ENCODE results near the gene DSE. TPM values are rescaled to one million over a fixed set of nuclear protein-coding genes. Genes with fewer than 3 reads are reported as not detected.
A peak's percentile ranks its signal among the peaks of the same experiment; 100 is the strongest.
"Not testable (repeated sequence)": the region's sequence is repeated elsewhere in the genome, so short reads cannot be mapped to it uniquely, and the experiment has no call there.

The DSE gene
- total RNA-seq (10 to 100 TPM; 38.4 to 59.1 TPM), polyA plus RNA-seq (ENCODE audit: insufficient read length in 2 of 2) (10 to 100 TPM; 15.4 to 15.6 TPM)
- long read RNA-seq, donor 1, full-length matches to known transcripts, result 2 of 10 reads
- long read RNA-seq, donor 1, partial matches to known transcripts, result 8 of 10 reads
- long read RNA-seq, donor 1, other reads (novel, unspliced or antisense), result 0 of 10 reads
- long read RNA-seq, donor 2, full-length matches to known transcripts, result 1 of 1 reads
- long read RNA-seq, donor 2, partial matches to known transcripts, result 0 of 1 reads
- long read RNA-seq, donor 2, other reads (novel, unspliced or antisense), result 0 of 1 reads
- long read RNA-seq, donor 3, full-length matches to known transcripts, result 1 of 9 reads
- long read RNA-seq, donor 3, partial matches to known transcripts, result 8 of 9 reads
- long read RNA-seq, donor 3, other reads (novel, unspliced or antisense), result 0 of 9 reads
- long read RNA-seq, donor 4, full-length matches to known transcripts, result 4 of 9 reads
- long read RNA-seq, donor 4, partial matches to known transcripts, result 5 of 9 reads
- long read RNA-seq, donor 4, other reads (novel, unspliced or antisense), result 0 of 9 reads

DNA sequence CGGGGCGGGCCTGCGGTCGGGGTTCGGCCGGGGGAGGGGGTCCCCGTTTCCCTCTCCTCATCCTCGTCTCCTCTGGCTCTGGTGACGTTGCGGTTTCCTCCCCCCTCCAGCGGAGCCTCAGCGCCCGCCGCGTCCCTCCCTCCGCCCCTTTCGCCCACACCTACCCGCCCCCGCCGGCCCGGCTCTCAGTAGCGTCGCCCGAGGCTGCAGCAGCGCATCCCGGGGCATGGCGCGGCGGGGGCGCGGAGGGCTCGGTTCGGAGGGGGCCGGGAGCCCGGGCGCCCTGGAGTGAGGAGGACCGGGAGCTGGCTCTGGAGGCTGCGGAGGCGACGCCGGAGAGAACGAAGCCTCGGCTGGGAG is at the start of gene DSE:
Gene DSE, plus strand, starts transcription at position 188 of the 360 bp plus-strand sequence. CDS start 28,304 bp downstream, outside the sequence.
- no peaks in the 10 kb centered on the region for H3K36me3 ChIP-seq (ENCODE audit: control insufficient read depth, insufficient read depth, low read length)
- WGBS (ENCODE audit: insufficient coverage), result 0% methylated on average over 43 of the region's 43 CpGs
- H3K9me3 ChIP-seq (ENCODE audit: control insufficient read depth, insufficient read depth, low read length), result no peaks in the 10 kb centered on the region
- DNase-seq (ENCODE audit: low read depth in 4 of 6, low spot score in 6 of 6), result peak in 5 of 6 donors; percentile 43 to 88 (median 65)
- H3K27ac ChIP-seq (ENCODE audit: low read depth, low read length), result peak within 1 kb of the TSS; percentile 94
- peak within 1 kb of the TSS; percentile 75 for H3K4me3 ChIP-seq (ENCODE audit: low read depth, low read length)
- no peaks in the 10 kb centered on the region for H3K27me3 ChIP-seq (ENCODE audit: control insufficient read depth, insufficient read depth, low read length)
- H3K4me1 ChIP-seq (ENCODE audit: control insufficient read depth, insufficient read depth, low read length), result peaks cover 15% of the 10 kb centered on the region

GRCh38 chr6:116321933-116322332 is 48.8 kb upstream of the DSE start:
- H3K4me3 ChIP-seq (ENCODE audit: low read depth, low read length); H3K27me3 ChIP-seq (ENCODE audit: control insufficient read depth, insufficient read depth, low read length); DNase-seq (ENCODE audit: low read depth in 4 of 6, low spot score in 6 of 6); H3K4me1 ChIP-seq (ENCODE audit: control insufficient read depth, insufficient read depth, low read length); H3K27ac ChIP-seq (ENCODE audit: low read depth, low read length); H3K9me3 ChIP-seq (ENCODE audit: control insufficient read depth, insufficient read depth, low read length); H3K36me3 ChIP-seq (ENCODE audit: control insufficient read depth, insufficient read depth, low read length): not testable (repeated sequence)
- WGBS (ENCODE audit: insufficient coverage), result 80% methylated on average over 1 of the region's 13 CpGs

DNA sequence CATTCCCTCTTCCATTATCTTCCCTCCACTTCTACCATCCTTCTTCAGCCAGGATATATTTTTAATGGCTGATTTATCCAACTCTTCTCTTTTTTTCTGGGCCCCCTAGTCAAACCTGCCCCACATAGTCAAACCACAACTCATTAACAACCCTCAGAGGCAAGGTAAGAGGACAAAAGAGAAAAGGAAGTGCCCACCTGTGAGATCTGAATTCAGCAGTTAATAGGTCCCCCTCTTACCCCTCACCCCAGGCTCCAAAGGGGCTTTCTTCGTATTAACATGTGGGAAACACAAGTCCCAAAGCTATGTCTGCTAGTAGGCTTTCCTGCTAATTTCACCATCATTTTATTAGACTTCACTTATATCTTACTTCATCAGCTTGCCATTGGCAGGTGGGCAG is 46.9 kb upstream of the DSE start:
- no peak for DNase-seq (ENCODE audit: low read depth in 4 of 6, low spot score in 6 of 6)
- Histone ChIP-seq H3K4me3 (ENCODE audit: low read depth, low read length) (no peak overlapping the region), H3K27me3 (ENCODE audit: control insufficient read depth, insufficient read depth, low read length) (no peaks in the 10 kb centered on the region), H3K4me1 (ENCODE audit: control insufficient read depth, insufficient read depth, low read length) (peaks cover 2% of the 10 kb centered on the region), H3K27ac (ENCODE audit: low read depth, low read length) (no peak overlapping the region), H3K36me3 (ENCODE audit: control insufficient read depth, insufficient read depth, low read length) (no peaks in the 10 kb centered on the region), H3K9me3 (ENCODE audit: control insufficient read depth, insufficient read depth, low read length) (no peaks in the 10 kb centered on the region)
- 60% methylated on average over 1 of the region's 1 CpG for WGBS (ENCODE audit: insufficient coverage)

- not testable (repeated sequence) for H3K4me3 ChIP-seq (ENCODE audit: low read depth, low read length); DNase-seq (ENCODE audit: low read depth in 4 of 6, low spot score in 6 of 6); H3K27ac ChIP-seq (ENCODE audit: low read depth, low read length); H3K27me3 ChIP-seq (ENCODE audit: control insufficient read depth, insufficient read depth, low read length); H3K9me3 ChIP-seq (ENCODE audit: control insufficient read depth, insufficient read depth, low read length); H3K36me3 ChIP-seq (ENCODE audit: control insufficient read depth, insufficient read depth, low read length); H3K4me1 ChIP-seq (ENCODE audit: control insufficient read depth, insufficient read depth, low read length)
- WGBS (ENCODE audit: insufficient coverage), result 80% methylated on average over 1 of the region's 11 CpGs
These were observed 45.1 kb upstream of the DSE start for GRCh38 chr6:116325634-116326132.

DNA sequence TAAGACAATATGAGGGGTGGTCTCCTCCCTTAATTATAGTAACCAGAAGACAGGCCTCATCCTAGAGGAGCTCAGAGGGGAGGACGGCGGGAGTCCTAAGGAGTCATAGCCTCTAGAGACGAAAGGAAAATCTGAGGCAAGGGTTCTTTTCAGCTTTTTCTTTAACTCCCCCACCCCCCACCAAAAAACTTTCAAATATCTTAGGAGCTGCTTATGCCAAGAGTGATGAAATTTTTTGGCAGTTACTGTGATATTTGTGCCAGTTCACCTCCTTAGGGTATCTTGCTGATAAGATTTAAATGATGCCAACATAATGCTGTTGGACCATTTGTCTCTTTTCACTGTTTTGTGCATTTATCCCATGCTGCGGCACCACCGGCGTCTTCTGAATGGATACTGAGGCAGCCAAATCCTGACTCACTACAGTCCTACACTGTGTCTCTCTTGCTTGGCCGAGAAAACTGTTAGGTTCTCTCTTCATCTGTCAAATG is 44.5 kb upstream of the DSE start:
- DNase-seq (ENCODE audit: low read depth in 4 of 6, low spot score in 6 of 6), result no peak
- Histone ChIP-seq H3K4me1 (ENCODE audit: control insufficient read depth, insufficient read depth, low read length) (peaks cover 2% of the 10 kb centered on the region), H3K27ac (ENCODE audit: low read depth, low read length) (peak overlapping the region; percentile 76), H3K27me3 (ENCODE audit: control insufficient read depth, insufficient read depth, low read length) (no peaks in the 10 kb centered on the region), H3K4me3 (ENCODE audit: low read depth, low read length) (no peak overlapping the region), H3K36me3 (ENCODE audit: control insufficient read depth, insufficient read depth, low read length) (no peaks in the 10 kb centered on the region), H3K9me3 (ENCODE audit: control insufficient read depth, insufficient read depth, low read length) (no peaks in the 10 kb centered on the region)
- WGBS (ENCODE audit: insufficient coverage), result 27% methylated on average over 3 of the region's 7 CpGs

- no peaks in the 10 kb centered on the region for H3K9me3 ChIP-seq (ENCODE audit: control insufficient read depth, insufficient read depth, low read length)
- H3K36me3 ChIP-seq (ENCODE audit: control insufficient read depth, insufficient read depth, low read length), result no peaks in the 10 kb centered on the region
- DNase-seq (ENCODE audit: low read depth in 4 of 6, low spot score in 6 of 6), result peak in 2 of 6 donors; percentile 16 to 23
- no peak overlapping the region for H3K4me3 ChIP-seq (ENCODE audit: low read depth, low read length)
- no CpG with 5 or more reads among the region's 4 CpGs for WGBS (ENCODE audit: insufficient coverage)
- H3K27me3 ChIP-seq (ENCODE audit: control insufficient read depth, insufficient read depth, low read length), result no peaks in the 10 kb centered on the region
- peak overlapping the region; percentile 76 for H3K27ac ChIP-seq (ENCODE audit: low read depth, low read length)
- H3K4me1 ChIP-seq (ENCODE audit: control insufficient read depth, insufficient read depth, low read length), result peaks cover 2% of the 10 kb centered on the region
These were observed 43.8 kb upstream of the DSE start for GRCh38 chr6:116326996-116327395.

DNA sequence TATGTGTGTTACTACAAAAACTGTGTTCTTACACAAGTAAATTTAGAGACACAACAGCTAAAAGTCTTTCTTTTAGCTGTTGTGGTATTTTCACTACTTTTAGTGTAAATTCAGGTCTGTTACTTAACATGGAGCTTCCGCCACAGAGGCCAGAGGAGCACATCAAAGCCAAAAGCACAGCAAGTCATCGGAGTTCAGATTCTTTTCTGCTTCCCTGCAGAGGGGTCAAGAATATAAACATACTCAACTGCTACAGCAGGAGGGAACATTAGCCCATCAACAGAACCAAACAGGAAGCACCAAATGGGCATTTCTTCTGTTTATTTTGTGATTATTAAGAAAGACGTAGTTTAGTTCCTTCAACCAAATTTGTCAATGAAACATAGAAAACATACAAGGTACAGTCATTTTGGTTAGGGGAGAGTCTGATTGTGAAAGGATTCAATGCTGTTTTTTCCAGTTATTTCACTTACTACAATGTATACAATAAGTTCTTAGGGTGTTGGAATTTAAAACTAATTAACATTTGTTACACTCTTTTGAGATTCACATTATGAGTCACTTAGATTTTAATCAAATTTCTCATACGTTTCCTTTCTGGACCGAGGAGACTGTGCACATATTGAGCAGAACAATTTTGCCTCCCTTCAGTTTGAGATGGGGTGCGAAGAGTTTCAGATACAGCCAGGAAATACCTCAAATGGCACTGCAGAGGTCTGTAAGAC is 42.8 kb upstream of the DSE start:
- Histone ChIP-seq H3K36me3 (ENCODE audit: control insufficient read depth, insufficient read depth, low read length) (no peaks in the 10 kb centered on the region), H3K4me1 (ENCODE audit: control insufficient read depth, insufficient read depth, low read length) (peaks cover 2% of the 10 kb centered on the region), H3K9me3 (ENCODE audit: control insufficient read depth, insufficient read depth, low read length) (no peaks in the 10 kb centered on the region), H3K27ac (ENCODE audit: low read depth, low read length) (peak overlapping the region; percentile 76), H3K27me3 (ENCODE audit: control insufficient read depth, insufficient read depth, low read length) (no peaks in the 10 kb centered on the region), H3K4me3 (ENCODE audit: low read depth, low read length) (no peak overlapping the region)
- DNase-seq (ENCODE audit: low read depth in 4 of 6, low spot score in 6 of 6), result peak in 1 of 6 donors; percentile 67
- 40% methylated on average over 1 of the region's 6 CpGs for WGBS (ENCODE audit: insufficient coverage)

DNA sequence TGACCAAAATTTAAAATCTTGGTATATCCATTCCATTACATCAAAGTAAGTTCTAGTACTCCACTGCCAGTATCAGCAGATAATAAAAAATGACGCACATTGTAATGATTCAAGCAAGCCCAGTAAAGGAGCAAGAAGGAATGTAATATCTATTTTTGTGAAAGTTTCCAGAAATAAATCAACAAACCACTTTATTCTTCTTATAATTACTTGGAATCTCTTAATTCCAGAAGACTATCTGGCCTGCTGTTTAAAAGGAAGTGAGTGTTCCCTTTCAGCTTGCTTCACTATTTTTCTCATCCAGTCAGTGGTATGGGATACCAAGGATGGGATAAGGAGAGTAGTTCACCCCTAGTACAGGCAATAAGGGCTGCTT is 42.2 kb upstream of the DSE start:
- no CpG with 5 or more reads among the region's 1 CpG for WGBS (ENCODE audit: insufficient coverage)
- Histone ChIP-seq H3K36me3 (ENCODE audit: control insufficient read depth, insufficient read depth, low read length) (no peaks in the 10 kb centered on the region), H3K27ac (ENCODE audit: low read depth, low read length) (peak overlapping the region; percentile 76), H3K9me3 (ENCODE audit: control insufficient read depth, insufficient read depth, low read length) (peaks cover 1% of the 10 kb centered on the region), H3K4me3 (ENCODE audit: low read depth, low read length) (no peak overlapping the region), H3K27me3 (ENCODE audit: control insufficient read depth, insufficient read depth, low read length) (no peaks in the 10 kb centered on the region), H3K4me1 (ENCODE audit: control insufficient read depth, insufficient read depth, low read length) (peaks cover 2% of the 10 kb centered on the region)
- DNase-seq (ENCODE audit: low read depth in 4 of 6, low spot score in 6 of 6), result no peak

- Histone ChIP-seq H3K4me1 (ENCODE audit: control insufficient read depth, insufficient read depth, low read length) (peaks cover 2% of the 10 kb centered on the region), H3K36me3 (ENCODE audit: control insufficient read depth, insufficient read depth, low read length) (no peaks in the 10 kb centered on the region), H3K4me3 (ENCODE audit: low read depth, low read length) (no peak overlapping the region), H3K27ac (ENCODE audit: low read depth, low read length) (peak overlapping the region; percentile 76), H3K27me3 (ENCODE audit: control insufficient read depth, insufficient read depth, low read length) (no peaks in the 10 kb centered on the region), H3K9me3 (ENCODE audit: control insufficient read depth, insufficient read depth, low read length) (peaks cover 1% of the 10 kb centered on the region)
- no peak for DNase-seq (ENCODE audit: low read depth in 4 of 6, low spot score in 6 of 6)
These were observed 41.6 kb upstream of the DSE start for GRCh38 chr6:116329156-116329555.
